ENCODE results near the gene MED31. TPM values are rescaled to one million over a fixed set of nuclear protein-coding genes. Genes with fewer than 3 reads are reported as not detected.

The MED31 gene
- total and polyA plus RNA-seq, 8 donors = 19.1 to 29.8 (median 24.1) TPM

DNA sequence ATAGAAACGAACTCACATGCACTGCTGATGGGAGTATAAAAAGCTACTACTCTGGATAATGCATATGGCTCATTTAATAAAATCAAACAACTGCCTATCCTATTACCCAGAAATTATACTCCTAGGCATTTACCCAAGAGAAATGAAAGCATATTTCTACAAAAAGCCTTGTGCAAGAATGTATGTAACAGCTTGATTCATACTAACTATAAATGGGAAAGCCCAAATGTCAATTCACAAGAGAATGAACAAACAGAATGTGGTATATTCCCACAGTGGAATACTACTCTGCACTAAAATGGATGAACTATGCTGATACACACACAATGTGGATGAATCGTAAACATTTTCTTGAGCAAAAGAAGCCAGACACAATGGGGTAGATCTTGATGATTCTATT is 49.3 kb downstream of the MED31 start:
- Histone ChIP-seq H3K4me1 (peaks cover 28 to 29% of the 10 kb centered on the region in 2 donors), H3K4me3 (no peak overlapping the region), H3K27ac (no peak overlapping the region), H3K27me3 (no peaks in the 10 kb centered on the region), H3K36me3 (peaks cover 0 to 32% of the 10 kb centered on the region in 2 donors), H3K9me3 (no peaks in the 10 kb centered on the region)
- no peak for TF ChIP-seq CTCF (IDR thresholded peaks at IDR 0.05)
- intact Hi-C loops (cut with DNase I) = no loop called here
- no peak for ATAC-seq
- no peak for DNase-seq

GRCh38 chr17:6599364-6599763 is 52.0 kb downstream of the MED31 start:
- intact Hi-C loops (cut with DNase I) = no loop called here
- no peaks in the 10 kb centered on the region for H3K9me3 ChIP-seq
- H3K27ac ChIP-seq = peak overlapping the region; percentile 34 to 83
- no peak overlapping the region for H3K4me3 ChIP-seq
- ATAC-seq (peak; percentile 87), DNase-seq (peak in 2 of 4 donors; percentile 37 to 65)
- H3K27me3 ChIP-seq = no peaks in the 10 kb centered on the region
- TF ChIP-seq CTCF (IDR thresholded peaks at IDR 0.05) = no peak
- H3K36me3 ChIP-seq = peaks cover 2 to 25% of the 10 kb centered on the region in 2 donors
- H3K4me1 ChIP-seq = peaks cover 28 to 29% of the 10 kb centered on the region in 2 donors

GRCh38 chr17:6597727-6598126 is 53.7 kb downstream of the MED31 start:
- Histone ChIP-seq H3K36me3 (peaks cover 3 to 40% of the 10 kb centered on the region in 2 donors), H3K9me3 (no peaks in the 10 kb centered on the region), H3K27me3 (no peaks in the 10 kb centered on the region), H3K4me3 (no peak overlapping the region), H3K27ac (peak overlapping the region; percentile 34 to 83), H3K4me1 (peaks cover 22 to 29% of the 10 kb centered on the region in 2 donors)
- intact Hi-C loops (cut with DNase I) = no loop called here
- ATAC-seq = no peak
- no peak for TF ChIP-seq CTCF (IDR thresholded peaks at IDR 0.05)
- no peak for DNase-seq

GRCh38 chr17:6596941-6597340 is 54.5 kb downstream of the MED31 start:
- peak; percentile 45 for ATAC-seq
- Histone ChIP-seq H3K27ac (peak overlapping the region in 1 of 2 donors; percentile 2), H3K4me3 (no peak overlapping the region), H3K36me3 (peaks cover 3 to 32% of the 10 kb centered on the region in 2 donors), H3K27me3 (no peaks in the 10 kb centered on the region), H3K9me3 (no peaks in the 10 kb centered on the region), H3K4me1 (peaks cover 22 to 29% of the 10 kb centered on the region in 2 donors)
- no peak for DNase-seq
- no peak for TF ChIP-seq CTCF (IDR thresholded peaks at IDR 0.05)
- intact Hi-C loops (cut with DNase I) = no loop called here

- Histone ChIP-seq H3K36me3 (peaks cover 3 to 35% of the 10 kb centered on the region in 2 donors), H3K9me3 (no peaks in the 10 kb centered on the region), H3K27ac (no peak overlapping the region), H3K4me3 (no peak overlapping the region), H3K27me3 (no peaks in the 10 kb centered on the region), H3K4me1 (peaks cover 23 to 29% of the 10 kb centered on the region in 2 donors)
- no peak for DNase-seq
- no peak for TF ChIP-seq CTCF (IDR thresholded peaks at IDR 0.05)
- ATAC-seq = no peak
- intact Hi-C loops (cut with DNase I) = no loop called here
Measured at GRCh38 chr17:6596511-6596910, 54.9 kb downstream of the MED31 start.
